Body of pancreas (tissue), 4 donors: Measurements from ENCODE around the gene ISCA2. TPM values are rescaled to one million over a fixed set of nuclear protein-coding genes. Genes with fewer than 3 reads are reported as not detected.
"Not testable (repeated sequence)": the region's sequence is repeated elsewhere in the genome, so short reads cannot be mapped to it uniquely, and the experiment has no call there.

Experiments
- ATAC-seq: fragments of 150-250 bp; one replicate; pipeline ENCODE4 v1.9.1; 2016
- DNase-seq, 4 donors: peaks; one replicate each; pipeline ENCODE4 v3.0.0-alpha.2; 2019
- H3K27ac ChIP-seq, 4 donors: fragments of 200-600 bp; sonication (generic); 1 replicate in 3 of 4; 2 replicates in 1 of 4; pipeline versions ENCODE4 v1.5.1 to v1.6.1; 2016 to 2019; ENCODE audit warnings: mild to moderate bottlenecking in 1 of 4, mixed read lengths in 1 of 4, moderate library complexity in 1 of 4
- H3K27me3 ChIP-seq, 2 donors: fragments of 200-600 bp; sonication (generic); one replicate each; pipeline ENCODE4 v1.6.0; 2016; ENCODE audit warnings: mild to moderate bottlenecking in 1 of 2
- H3K36me3 ChIP-seq, 2 donors: fragments of 200-600 bp; sonication (generic); replicated peaks in 1 of 2; 2 replicates each; pipeline ENCODE4 v1.5.1; 2016; ENCODE audit warnings: low read depth in 2 of 2; ENCODE audit not compliant: insufficient read depth in 1 of 2
- H3K4me1 ChIP-seq: fragments of 200-600 bp; sonication (generic); one replicate; pipeline ENCODE4 v1.6.0; 2016
- H3K4me3 ChIP-seq, 2 donors: fragments of 200-600 bp; sonication (generic); 1 replicate in 1 of 2; 2 replicates in 1 of 2; pipeline ENCODE4 v1.5.1; 2016 to 2019
- H3K9me3 ChIP-seq, 3 donors: fragments of 200-600 bp; sonication (generic); 1 replicate in 2 of 3; 2 replicates in 1 of 3; pipeline ENCODE4 v1.5.1; 2016
- CTCF ChIP-seq, 7 experiments: fragments of 450-650 bp in 4 of 7; fragments of 200-600 bp in 3 of 7; sonication (generic) in 3 of 7; IDR thresholded peaks; one replicate each; pipeline ENCODE4 v1.5.1; 2016 to 2019; ENCODE audit warnings: antibody characterized with exemption in 7 of 7
- POLR2A ChIP-seq, 3 donors: fragments of 450-650 bp; IDR thresholded peaks; one replicate each; pipeline ENCODE4 v1.6.1; 2016; ENCODE audit warnings: antibody characterized with exemption in 3 of 3, mild to moderate bottlenecking in 2 of 3
- WGBS, 2 donors: methylation state at CpG; one replicate each; pipeline ENCODE4 v1.1.5; 2017; 5-methylcytosine and 5-hydroxymethylcytosine counted together
- intact Hi-C: fragments of 100-400 bp; cut with DNase I; formaldehyde crosslinking; loops from one replicate; pipeline ENCODE4 v1.15.1; 2023
- total RNA-seq, 2 donors: library from RNA; depleted of rRNA; stranded (reverse); fragments of >200 nt; gene quantifications; one replicate each; pipeline ENCODE4 v1.1.0, GENCODE V29; 2016

ISCA2 gene, protein sequence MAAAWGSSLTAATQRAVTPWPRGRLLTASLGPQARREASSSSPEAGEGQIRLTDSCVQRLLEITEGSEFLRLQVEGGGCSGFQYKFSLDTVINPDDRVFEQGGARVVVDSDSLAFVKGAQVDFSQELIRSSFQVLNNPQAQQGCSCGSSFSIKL
- total RNA-seq: 10 to 100 TPM in 1 of 2 donors, 1 to 10 TPM in 1; 4.3 to 17.6 TPM

- TF ChIP-seq POLR2A (IDR thresholded peaks at IDR 0.05) (peak in 2 of 3 donors; percentile 6 to 54), CTCF (IDR thresholded peaks at IDR 0.05) (no peak)
- H3K36me3 ChIP-seq: no peaks in the 10 kb centered on the region
- peak; percentile 97 for ATAC-seq
- WGBS, 2 donors: 0% methylated on average over 11 to 73 of the region's 73 CpGs
- H3K9me3 ChIP-seq: no peaks in the 10 kb centered on the region
- peak within 1 kb of the TSS; percentile 84 to 92 (median 88) for H3K27ac ChIP-seq
- H3K27me3 ChIP-seq: no peaks in the 10 kb centered on the region
- H3K4me3 ChIP-seq: peak within 1 kb of the TSS; percentile 83 to 85
- intact Hi-C loops: no loop called here
- peaks cover 30% of the 10 kb centered on the region for H3K4me1 ChIP-seq
- DNase-seq: peak; percentile 100
Observed at GRCh38 chr14:74493343-74494261, at the start of gene ISCA2. TSS of gene ISCA2 (plus strand) at chr14:74493765. CDS start at chr14:74493775, 10 bp downstream.

DNA sequence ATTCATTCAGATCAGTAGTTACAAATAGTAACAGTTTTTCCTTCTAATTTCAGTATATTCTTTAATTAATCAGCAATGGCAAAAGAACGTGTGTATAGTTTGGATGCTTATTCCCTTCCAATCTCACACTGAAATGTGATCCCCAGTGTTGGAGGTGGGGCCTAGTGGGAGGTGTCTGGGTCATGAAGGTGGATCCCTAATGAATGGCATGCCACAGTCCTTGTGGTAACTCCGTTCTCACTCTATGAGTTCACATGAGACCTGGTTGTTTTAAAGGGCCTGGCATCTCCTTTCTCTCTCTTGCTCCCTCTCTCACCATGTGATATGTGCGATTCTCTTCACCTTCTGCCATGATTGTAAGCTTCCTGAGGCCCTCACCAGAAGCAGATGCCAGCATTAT lies 48.7 kb upstream of the ISCA2 start:
- no peak for TF ChIP-seq POLR2A (IDR thresholded peaks at IDR 0.05)
- no peak for TF ChIP-seq CTCF (IDR thresholded peaks at IDR 0.05)
- no peak for DNase-seq
- Histone ChIP-seq H3K27ac (no peak overlapping the region), H3K4me3 (no peak overlapping the region), H3K36me3 (no peaks in the 10 kb centered on the region), H3K9me3 (no peaks in the 10 kb centered on the region), H3K27me3 (no peaks in the 10 kb centered on the region), H3K4me1 (no peaks in the 10 kb centered on the region)
- ATAC-seq: no peak
- intact Hi-C loops: no loop called here
- 23 to 34% methylated on average over 3 of the region's 3 CpGs for WGBS, 2 donors

DNA sequence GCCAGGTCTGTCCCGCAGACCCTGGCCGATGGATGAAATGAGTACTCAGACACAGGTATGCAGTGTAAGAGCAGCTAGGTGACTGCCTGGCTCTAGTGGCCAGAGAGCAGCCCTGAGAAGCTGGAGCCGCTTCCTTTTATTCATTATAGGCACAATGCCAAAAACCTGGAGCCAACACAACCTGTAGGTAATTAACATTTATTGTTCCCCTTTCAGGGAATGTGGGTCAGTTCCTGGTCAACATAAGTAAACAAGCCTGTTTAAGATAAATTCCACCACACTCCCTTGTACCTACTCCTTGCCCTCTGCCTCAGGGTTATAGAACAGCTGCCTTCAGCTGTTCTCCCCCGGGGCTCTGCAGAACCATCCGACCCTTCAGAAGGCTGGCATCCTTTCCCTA lies 39.2 kb upstream of the ISCA2 start:
- DNase-seq, H3K36me3 ChIP-seq, H3K4me1 ChIP-seq, H3K27me3 ChIP-seq, ATAC-seq, H3K27ac ChIP-seq, H3K4me3 ChIP-seq, H3K9me3 ChIP-seq, intact Hi-C loops: not testable (repeated sequence)
- 73 to 81% methylated on average over 5 of the region's 5 CpGs for WGBS, 2 donors

- peaks cover 0 to 5% (median 0%) of the 10 kb centered on the region in 3 donors for H3K9me3 ChIP-seq
- no peak for DNase-seq
- TF ChIP-seq CTCF (IDR thresholded peaks at IDR 0.05): no peak
- TF ChIP-seq POLR2A (IDR thresholded peaks at IDR 0.05): no peak
- no peak overlapping the region for H3K27ac ChIP-seq
- no peaks in the 10 kb centered on the region for H3K4me1 ChIP-seq
- no peak for ATAC-seq
- no peaks in the 10 kb centered on the region for H3K36me3 ChIP-seq
- no peaks in the 10 kb centered on the region for H3K27me3 ChIP-seq
- WGBS, 2 donors: 69 to 71% methylated on average over 16 to 17 of the region's 17 CpGs
- H3K4me3 ChIP-seq: no peak overlapping the region
- intact Hi-C loops: no loop called here
Observed at GRCh38 chr14:74456684-74457564, 36.6 kb upstream of the ISCA2 start.

DNA sequence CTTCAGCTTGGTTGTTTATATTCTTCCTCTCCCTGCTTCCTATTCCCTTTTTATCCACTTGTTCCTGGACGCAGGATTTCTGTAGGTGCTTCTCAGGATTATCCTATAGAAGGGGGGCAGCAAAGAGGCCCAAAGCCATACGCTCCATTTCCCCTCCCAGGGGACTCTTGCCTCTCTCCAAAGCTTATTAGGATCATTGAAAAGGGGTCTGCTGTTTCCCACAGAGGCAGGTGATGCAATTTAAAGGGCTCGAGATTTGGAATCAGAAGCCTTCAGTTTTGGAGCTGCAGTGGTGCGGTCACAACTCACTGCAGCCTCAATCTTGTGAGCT lies 36.0 kb upstream of the ISCA2 start:
- WGBS, 2 donors: 67 to 83% methylated on average over 4 of the region's 4 CpGs
- H3K4me1 ChIP-seq: no peaks in the 10 kb centered on the region
- ATAC-seq: no peak
- H3K27me3 ChIP-seq: no peaks in the 10 kb centered on the region
- no peak overlapping the region for H3K27ac ChIP-seq
- intact Hi-C loops: no loop called here
- no peak for DNase-seq
- no peak overlapping the region for H3K4me3 ChIP-seq
- peaks cover 0 to 5% (median 0%) of the 10 kb centered on the region in 3 donors for H3K9me3 ChIP-seq
- no peaks in the 10 kb centered on the region for H3K36me3 ChIP-seq
- TF ChIP-seq CTCF (IDR thresholded peaks at IDR 0.05) (no peak), POLR2A (IDR thresholded peaks at IDR 0.05) (no peak)
